ENCODE data around the gene GCHFR.

DNA sequence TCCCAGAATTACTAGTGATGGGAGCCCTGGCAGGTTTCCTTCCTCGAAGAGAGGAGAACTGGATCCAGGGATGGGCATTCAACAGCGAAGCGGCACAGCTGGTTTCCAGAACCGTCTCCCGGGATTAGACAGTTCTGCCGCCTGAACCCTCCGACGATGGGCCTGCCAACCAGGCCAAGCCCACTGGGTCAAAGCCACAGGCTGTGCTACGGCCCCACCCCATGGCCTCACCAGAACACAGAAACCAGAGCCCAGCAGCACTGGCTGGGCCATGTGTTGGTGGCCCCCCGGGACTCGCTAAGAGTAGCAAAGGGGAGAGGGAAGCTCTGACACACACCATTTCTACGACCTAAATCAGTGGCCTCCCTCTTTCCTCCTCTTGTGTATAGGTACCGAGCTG is 8.1 kb downstream of the GCHFR start:
- TF ChIP-seq, protein P1, sequence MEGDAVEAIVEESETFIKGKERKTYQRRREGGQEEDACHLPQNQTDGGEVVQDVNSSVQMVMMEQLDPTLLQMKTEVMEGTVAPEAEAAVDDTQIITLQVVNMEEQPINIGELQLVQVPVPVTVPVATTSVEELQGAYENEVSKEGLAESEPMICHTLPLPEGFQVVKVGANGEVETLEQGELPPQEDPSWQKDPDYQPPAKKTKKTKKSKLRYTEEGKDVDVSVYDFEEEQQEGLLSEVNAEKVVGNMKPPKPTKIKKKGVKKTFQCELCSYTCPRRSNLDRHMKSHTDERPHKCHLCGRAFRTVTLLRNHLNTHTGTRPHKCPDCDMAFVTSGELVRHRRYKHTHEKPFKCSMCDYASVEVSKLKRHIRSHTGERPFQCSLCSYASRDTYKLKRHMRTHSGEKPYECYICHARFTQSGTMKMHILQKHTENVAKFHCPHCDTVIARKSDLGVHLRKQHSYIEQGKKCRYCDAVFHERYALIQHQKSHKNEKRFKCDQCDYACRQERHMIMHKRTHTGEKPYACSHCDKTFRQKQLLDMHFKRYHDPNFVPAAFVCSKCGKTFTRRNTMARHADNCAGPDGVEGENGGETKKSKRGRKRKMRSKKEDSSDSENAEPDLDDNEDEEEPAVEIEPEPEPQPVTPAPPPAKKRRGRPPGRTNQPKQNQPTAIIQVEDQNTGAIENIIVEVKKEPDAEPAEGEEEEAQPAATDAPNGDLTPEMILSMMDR (IDR thresholded peaks at IDR 0.05; ENCODE audit: low read depth, low read length): no peak
- no peak for TF ChIP-seq EZH2phosphoT487 (IDR thresholded peaks at IDR 0.05; ENCODE audit: low read depth)

Measured in OCI-LY3 (cell line).